NCI-H526 (cell line): ENCODE data around the gene PAX5.
A peak's percentile ranks its signal among the peaks of the same experiment; 100 is the strongest.
"Not testable (repeated sequence)": the region's sequence is repeated elsewhere in the genome, so short reads cannot be mapped to it uniquely, and the experiment has no call there.

Experiments
- DNase-seq, 2 experiments: peaks; one replicate each; lab custom pipeline; 2025; lab: John Stamatoyannopoulos, UW

Gene PAX5

DNA sequence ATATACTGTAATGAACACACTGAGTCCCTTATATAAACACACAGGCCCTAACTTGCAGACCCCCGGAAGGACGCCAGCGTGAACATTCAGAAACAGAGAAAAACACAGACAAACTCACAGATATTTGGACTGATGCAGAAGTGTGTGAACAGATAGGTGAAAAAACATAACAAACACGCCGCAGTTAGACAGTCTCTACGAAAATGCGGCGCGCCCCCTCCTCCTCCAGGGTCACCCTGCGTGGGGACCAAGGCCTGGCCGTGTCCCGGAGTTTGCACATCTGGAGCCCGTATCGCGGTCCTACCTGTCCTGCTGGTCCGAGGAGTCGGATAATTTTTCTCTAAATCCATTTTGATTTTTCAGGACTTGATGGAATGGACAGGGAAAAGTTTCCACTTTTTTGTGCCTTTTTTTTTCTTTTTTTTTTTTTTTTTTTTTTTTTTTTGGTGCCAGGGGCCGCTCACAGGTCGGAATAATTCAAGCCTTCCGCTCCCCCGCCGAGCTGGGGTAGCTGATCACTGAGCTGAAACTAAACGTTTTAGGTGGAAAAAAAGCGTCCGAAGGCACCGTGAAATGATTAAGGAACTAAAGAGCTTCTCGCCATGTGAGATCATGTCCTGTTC is at the start of gene PAX5:
Gene PAX5, minus strand, starts transcription at position 587 of the 623 bp plus-strand sequence. Its CDS starts 237 bp downstream, at position 350.
- peak in 1 of 2 experiments; percentile 56 for DNase-seq

- no peak for DNase-seq
Measured at GRCh38 chr9:37083654-37084053, 49.6 kb upstream of the PAX5 start.

DNA sequence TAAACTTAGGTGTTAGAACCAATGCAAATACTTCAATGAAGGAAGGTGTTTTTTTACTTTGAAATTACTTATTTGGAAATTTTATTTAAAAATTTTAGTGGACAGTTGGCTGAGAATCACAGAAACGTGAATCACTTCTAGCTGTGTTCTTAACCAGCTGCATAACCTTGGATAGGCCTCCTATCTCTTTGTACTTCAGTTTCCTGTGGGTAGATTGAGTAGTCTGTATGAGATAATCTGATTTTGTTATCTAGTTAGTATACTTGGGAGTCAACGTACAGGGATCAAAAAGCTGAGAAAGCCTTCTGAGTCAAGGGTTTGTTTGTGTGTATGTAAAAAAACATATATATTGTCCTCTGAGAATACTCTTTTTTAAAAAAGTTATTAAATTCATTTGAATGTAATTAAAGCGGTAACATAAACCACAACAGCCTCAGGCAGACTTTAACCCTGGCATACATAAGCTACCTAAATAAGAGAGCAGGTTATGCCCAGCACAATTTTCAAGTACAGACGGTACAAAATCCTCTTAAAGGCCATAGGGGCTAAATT is 48.2 kb upstream of the PAX5 start:
- DNase-seq: peak; percentile 36 to 59

GRCh38 chr9:37081507-37081906 is 47.4 kb upstream of the PAX5 start:
- not testable (repeated sequence) for DNase-seq

GRCh38 chr9:37080165-37080628 is 46.1 kb upstream of the PAX5 start:
- peak in 1 of 2 experiments; percentile 50 for DNase-seq

DNA sequence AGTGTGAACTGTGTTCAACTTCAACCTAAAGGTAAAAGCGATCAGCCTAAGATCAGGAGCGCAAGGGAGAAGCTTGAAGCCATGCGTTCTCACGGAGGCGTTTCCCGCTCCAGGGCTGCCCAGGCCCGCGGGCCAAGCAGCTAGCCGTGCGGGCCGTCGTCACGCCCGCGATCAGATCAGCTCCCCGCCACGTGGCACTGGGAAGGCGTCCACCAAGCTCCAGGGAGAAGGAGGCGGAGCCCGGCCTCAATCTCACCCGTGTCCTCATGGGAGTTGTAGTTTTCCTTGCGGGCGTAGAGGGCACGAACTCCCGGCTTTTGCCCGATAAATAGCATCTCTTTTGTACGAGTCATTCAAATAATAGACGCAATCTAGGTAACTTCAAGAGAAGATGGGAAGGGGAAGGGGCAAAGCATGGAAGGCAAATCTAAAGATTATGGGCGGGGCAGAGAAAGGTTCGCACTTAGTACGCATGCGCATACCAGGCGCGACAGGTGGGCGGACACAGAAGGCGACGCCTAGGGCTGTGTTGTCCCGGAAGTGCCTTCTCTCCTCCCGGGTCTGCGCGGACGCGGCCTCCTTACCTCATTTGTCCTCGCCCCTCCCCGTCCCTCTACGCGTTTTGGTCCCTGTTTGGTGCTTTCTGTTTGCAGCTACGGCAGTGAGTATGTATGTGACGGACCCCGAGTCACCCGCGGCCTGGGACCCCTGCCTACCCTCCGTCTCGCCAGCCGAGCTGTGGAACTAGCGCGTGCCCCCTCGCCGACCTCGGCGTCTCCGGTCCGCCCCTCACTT is 45.5 kb upstream of the PAX5 start:
- peak; percentile 97 for DNase-seq

DNA sequence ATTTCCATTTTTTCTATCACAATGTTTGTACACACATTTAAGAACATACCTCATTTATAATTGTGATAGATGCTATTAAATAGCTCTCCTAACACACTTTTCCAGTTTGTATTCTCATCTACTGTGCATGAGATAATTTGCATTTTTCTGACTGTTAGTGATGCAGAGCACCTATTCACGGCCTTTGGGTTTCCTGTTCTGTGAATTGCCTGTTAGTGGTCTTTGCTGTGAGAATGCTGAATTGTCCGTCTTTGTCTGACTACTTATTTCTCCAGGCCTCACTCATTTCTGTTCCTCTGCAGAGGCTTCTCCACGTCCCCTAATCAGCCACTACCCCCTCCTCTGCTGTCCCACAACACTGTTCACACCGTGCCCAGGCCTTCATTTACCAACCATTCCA is 40.7 kb upstream of the PAX5 start:
- peak; percentile 73 to 77 for DNase-seq

DNA sequence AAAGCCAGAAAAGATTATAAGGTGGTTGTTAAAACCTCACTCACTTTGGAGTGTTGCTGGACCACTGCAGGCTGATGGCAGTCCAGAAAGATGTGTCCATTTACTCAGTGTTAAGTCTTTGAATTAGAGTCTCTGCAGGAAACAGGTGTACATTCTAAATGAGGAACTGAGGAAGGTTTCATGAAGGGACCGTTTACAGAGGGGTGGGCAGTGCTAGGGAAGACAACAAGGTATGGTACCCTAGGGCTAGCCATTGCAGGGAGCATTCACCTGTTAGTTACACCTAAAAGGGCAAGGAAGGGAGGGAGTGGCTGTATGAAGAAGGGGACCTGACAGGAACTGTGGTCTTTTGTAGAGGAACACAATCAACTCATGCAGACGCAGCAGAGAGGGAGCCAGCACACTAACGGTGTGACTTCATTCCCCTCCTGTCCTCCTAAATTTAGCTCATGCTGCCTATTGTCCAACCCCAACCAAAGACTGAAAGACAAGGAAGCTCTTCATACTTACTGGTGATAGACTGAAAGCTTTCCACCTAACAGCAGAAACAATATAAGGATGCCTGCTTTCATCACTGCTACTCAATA is 32.2 kb upstream of the PAX5 start:
- no peak for DNase-seq

DNA sequence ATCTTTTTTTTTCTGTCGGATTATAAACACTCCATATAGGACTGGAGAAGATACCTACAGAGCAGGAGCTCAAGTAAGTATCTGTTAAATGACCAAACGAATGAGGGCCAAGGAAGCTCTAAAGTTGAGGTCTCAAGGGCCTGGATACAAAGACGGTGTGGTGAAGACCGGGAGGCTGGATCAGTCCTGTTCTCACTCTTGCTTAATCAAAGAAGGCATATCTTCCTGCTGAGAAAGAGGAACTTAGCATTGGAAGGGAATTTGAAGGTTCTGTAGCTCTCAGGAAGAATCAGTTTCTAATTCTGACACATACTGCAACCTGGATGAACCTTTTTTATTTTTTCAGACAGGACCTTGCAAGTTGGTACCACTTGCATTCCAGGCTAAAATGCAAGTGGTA is 28.3 kb upstream of the PAX5 start:
- DNase-seq: no peak

- no peak for DNase-seq
Measured at GRCh38 chr9:37061768-37062167, 27.7 kb upstream of the PAX5 start.

DNA sequence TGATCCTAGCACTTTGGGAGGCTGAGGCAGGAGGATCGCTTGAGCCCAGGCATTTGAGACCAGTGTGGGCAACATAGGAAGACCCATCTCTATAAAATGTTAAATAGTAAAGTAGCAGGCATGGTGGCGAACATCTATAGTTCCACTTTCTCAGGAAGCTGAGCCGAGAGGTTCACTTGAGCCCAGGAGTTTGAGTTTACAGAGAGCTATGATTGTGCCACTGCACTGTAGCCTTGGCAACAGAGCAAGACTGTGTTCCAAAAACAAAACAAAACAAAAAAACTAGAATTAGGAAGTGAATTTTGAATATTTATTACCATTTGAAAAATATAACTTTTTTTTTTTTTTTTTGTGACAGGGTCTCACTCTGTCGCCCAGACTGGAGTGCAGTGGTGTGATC is 26.8 kb upstream of the PAX5 start:
- DNase-seq: no peak

- DNase-seq: no peak
Measured at GRCh38 chr9:37056046-37056920, 22.2 kb upstream of the PAX5 start.

GRCh38 chr9:37054363-37054720 is 20.3 kb upstream of the PAX5 start:
- peak; percentile 86 to 91 for DNase-seq

DNA sequence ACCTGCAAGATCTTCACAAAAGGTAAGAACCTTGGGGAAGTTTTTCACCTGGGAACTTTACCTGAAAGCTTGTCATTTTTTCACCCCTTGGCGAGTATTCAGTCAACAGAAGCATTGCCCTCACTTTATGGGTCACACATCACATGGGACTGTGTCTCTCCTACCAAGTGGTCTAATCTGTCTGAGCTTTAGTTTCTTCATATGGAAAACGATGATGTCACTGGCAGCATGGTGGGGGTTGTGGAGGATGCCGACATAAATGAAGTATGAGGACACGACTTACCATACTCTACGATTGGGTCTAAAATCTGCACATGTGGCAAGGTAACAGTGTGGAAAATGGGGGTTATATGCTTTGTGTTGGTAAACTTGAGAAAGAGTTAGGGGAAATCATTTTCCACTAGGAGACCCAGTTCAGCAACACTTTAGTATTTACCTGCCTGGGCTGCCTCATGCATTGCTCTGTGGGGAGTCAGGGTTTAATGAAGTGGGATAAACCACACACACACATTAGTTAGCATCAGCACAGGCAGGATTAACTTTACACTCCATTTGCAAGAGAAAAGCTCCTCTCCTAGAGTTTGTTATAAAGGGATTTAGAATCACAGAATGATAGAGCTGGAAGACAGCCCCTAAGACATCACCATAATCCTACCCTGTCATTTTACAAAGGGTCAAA is 19.8 kb upstream of the PAX5 start:
- peak; percentile 58 to 59 for DNase-seq

DNA sequence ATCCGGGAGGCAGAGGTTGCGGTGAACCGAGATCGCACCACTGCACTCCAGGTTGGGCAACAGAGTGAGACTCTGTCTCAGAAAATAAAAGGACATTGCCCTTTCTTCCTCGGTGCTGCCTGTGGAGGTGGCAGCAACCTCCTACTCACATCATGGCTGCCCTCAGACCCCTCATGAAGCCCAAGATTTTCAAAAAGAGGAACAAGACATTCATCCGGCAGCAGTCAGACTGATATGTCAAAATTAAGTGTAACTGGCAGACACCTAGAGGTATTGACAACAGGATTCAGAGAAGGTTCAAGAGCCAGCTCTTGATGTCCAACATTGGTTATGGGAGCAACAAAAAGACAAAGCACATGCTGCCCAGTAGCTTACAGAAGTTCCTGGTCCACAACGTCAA is 12.6 kb upstream of the PAX5 start:
- no peak for DNase-seq

DNA sequence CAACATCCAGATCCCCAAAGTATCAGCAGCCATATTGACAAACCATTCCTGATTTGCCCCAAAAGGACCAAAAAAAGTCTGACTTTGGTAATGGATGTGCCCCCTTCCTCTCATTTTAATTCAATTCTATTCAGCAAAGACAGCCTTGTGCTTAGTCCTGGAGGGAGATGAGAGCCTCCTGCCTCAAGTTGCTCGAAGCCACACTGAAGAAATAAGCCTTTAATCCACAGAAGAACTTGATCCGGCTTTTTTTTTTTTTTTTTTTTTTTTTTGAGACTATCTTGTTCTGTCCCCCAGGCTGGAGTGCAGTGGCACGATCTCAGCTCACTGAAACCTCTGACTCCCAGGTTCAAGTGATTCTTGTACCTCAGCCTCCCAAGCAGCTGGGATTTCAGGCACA is 8.4 kb upstream of the PAX5 start:
- DNase-seq: no peak

DNA sequence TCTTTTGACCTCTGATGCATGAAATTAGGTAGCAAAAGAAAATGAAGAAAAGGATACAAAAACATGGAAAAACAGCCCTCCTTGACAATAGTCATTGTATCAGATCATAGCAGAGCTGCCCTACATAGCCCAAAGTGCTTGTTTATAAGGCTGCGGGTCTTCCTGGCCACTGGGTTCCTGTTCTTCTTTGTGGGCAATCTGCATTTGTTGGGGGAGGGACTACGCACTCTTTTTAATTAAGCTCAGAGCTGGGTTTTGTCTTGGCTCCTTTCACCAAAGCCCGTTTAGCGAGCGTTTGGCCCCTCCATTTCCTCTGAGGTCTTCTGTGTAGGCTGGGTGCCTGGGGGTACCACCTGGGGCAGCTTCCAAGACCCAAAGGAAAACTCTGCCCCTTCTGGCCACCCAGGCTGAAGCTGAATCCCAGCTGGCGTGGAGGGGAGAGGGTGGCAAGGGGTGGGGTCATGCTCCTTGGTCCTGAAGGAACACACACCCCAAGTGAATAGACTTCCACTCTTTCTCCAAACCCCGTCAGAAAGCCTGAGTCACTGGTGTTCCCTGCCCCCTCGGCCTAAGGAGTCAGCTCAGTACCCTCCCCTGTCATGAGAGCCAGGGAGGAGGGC is 6.5 kb upstream of the PAX5 start:
- DNase-seq: no peak

- no peak for DNase-seq
Measured at GRCh38 chr9:37038943-37039464, 4.9 kb upstream of the PAX5 start.

GRCh38 chr9:37038302-37038942 is 4.4 kb upstream of the PAX5 start:
- no peak for DNase-seq
